Neural cell (in vitro differentiated cells): ENCODE data around the gene ZNF883. TPM values are rescaled to one million over a fixed set of nuclear protein-coding genes. Genes with fewer than 3 reads are reported as not detected.

Source experiments
- H2AFZ ChIP-seq: fragments of 200-600, 300-800 bp; sonication (generic), shearing (Covaris generic); 2 replicates; pipeline ENCODE4 v1.6.0; 2014; ENCODE audit warnings: low read depth, mild to moderate bottlenecking, antibody characterized with exemption, low read length, moderate library complexity
- H3F3A ChIP-seq: fragments of 200-600 bp; shearing (Covaris generic); 2 replicates; pipeline ENCODE4 v1.6.1; 2016; ENCODE audit warnings: mild to moderate bottlenecking, moderate library complexity, mixed read lengths, antibody characterized with exemption, low read length; ENCODE audit not compliant: insufficient read depth, poor library complexity, severe bottlenecking
- H3K27ac ChIP-seq: fragments of 200-600, 300-800 bp; sonication (generic), shearing (Covaris generic); 2 replicates; pipeline ENCODE4 v1.5.1; 2014; ENCODE audit warnings: mild to moderate bottlenecking, low read length, moderate library complexity
- H3K27me3 ChIP-seq: fragments of 300-800, 200-600 bp; sonication (generic), shearing (Covaris generic); 2 replicates; pipeline ENCODE4 v1.6.0; 2014; ENCODE audit warnings: mild to moderate bottlenecking, low read depth, low read length, moderate library complexity; ENCODE audit not compliant: insufficient read depth
- H3K36me3 ChIP-seq: fragments of 300-800, 200-600 bp; sonication (generic), shearing (Covaris generic); 2 replicates; pipeline ENCODE4 v1.5.1; 2014; ENCODE audit warnings: mild to moderate bottlenecking, antibody characterized with exemption, low read length, moderate library complexity; ENCODE audit not compliant: insufficient read depth
- H3K4me2 ChIP-seq: fragments of 300-800, 200-600 bp; sonication (generic), shearing (Covaris generic); 2 replicates; pipeline ENCODE4 v1.6.0; 2014; ENCODE audit warnings: mild to moderate bottlenecking, low read length
- H3K4me3 ChIP-seq: fragments of 300-800, 200-600 bp; sonication (generic), shearing (Covaris generic); 2 replicates; pipeline ENCODE4 v1.5.1; 2014; ENCODE audit warnings: mild to moderate bottlenecking, low read length, moderate library complexity
- H3K79me2 ChIP-seq: fragments of 200-600 bp; shearing (Covaris generic); replicated peaks from 2 replicates; pipeline ENCODE4 v1.6.0; 2014; ENCODE audit warnings: mild to moderate bottlenecking, low read length, moderate library complexity; ENCODE audit not compliant: insufficient read depth
- H3K9ac ChIP-seq: fragments of 300-800, 200-600 bp; sonication (generic), shearing (Covaris generic); 2 replicates; pipeline ENCODE4 v1.6.1; 2016; ENCODE audit warnings: mild to moderate bottlenecking, low read length, mixed read lengths
- H3K9me2 ChIP-seq: fragments of 200-600 bp; shearing (Covaris generic); 2 replicates; pipeline ENCODE4 v1.6.1; 2016; ENCODE audit warnings: mild to moderate bottlenecking, low read length, mixed read lengths; ENCODE audit not compliant: insufficient read depth
- H3K9me3 ChIP-seq: fragments of 200-600, 300-800 bp; sonication (generic), shearing (Covaris generic); 2 replicates; pipeline ENCODE4 v1.6.1; 2016; ENCODE audit warnings: mild to moderate bottlenecking, mixed run types, low read length, moderate library complexity, mixed read lengths
- H4K20me1 ChIP-seq: fragments of 200-600 bp; shearing (Covaris generic); 2 replicates; pipeline ENCODE4 v1.6.1; 2016; ENCODE audit warnings: mild to moderate bottlenecking, mixed run types; ENCODE audit not compliant: insufficient read depth
- CTCF ChIP-seq: fragments of 450-650 bp; IDR thresholded peaks from 2 replicates; pipeline ENCODE4 v1.5.1; 2014; ENCODE audit warnings: antibody characterized with exemption, mild to moderate bottlenecking, moderate library complexity; ENCODE audit not compliant: poor library complexity, severe bottlenecking
- EP300 ChIP-seq: fragments of 450-650 bp; conservative IDR thresholded peaks from 2 replicates; pipeline ENCODE4 v1.6.1; 2014; ENCODE audit warnings: antibody characterized with exemption, mild to moderate bottlenecking, moderate library complexity; ENCODE audit not compliant: poor library complexity, severe bottlenecking
- EZH2 ChIP-seq: fragments of 200-600, 300-800 bp; shearing (Covaris generic), sonication (generic); IDR thresholded peaks from 2 replicates; pipeline ENCODE4 v1.6.1; 2014; ENCODE audit warnings: antibody characterized with exemption, low read length, borderline replicate concordance, mild to moderate bottlenecking; ENCODE audit not compliant: insufficient read depth, poor library complexity, severe bottlenecking
- MXI1 ChIP-seq: fragments of 450-650 bp; conservative IDR thresholded peaks from 2 replicates; pipeline ENCODE4 v1.6.1; 2014; ENCODE audit warnings: antibody characterized with exemption, mild to moderate bottlenecking; ENCODE audit not compliant: poor library complexity, severe bottlenecking
- POLR2AphosphoS5 ChIP-seq: IDR thresholded peaks from 2 replicates; pipeline ENCODE4 v1.6.1; 2012
- RAD21 ChIP-seq: fragments of 450-650 bp; conservative IDR thresholded peaks from 2 replicates; pipeline ENCODE4 v1.6.1; 2014; ENCODE audit warnings: antibody characterized with exemption, mild to moderate bottlenecking, moderate library complexity
- REST ChIP-seq: IDR thresholded peaks from 2 replicates; pipeline ENCODE4 v1.6.1; 2012; ENCODE audit warnings: borderline replicate concordance
- SMC3 ChIP-seq: fragments of 450-650 bp; conservative IDR thresholded peaks from 2 replicates; pipeline ENCODE4 v1.6.1; 2014; ENCODE audit warnings: antibody characterized with exemption, mild to moderate bottlenecking, moderate library complexity; ENCODE audit not compliant: poor library complexity
- TAF1 ChIP-seq: IDR thresholded peaks from 2 replicates; pipeline ENCODE4 v1.6.1; 2012; ENCODE audit warnings: low read depth
- polyA plus RNA-seq: library from polyadenylated mRNA; depleted of rRNA; stranded (reverse); fragments of >200 nt; gene quantifications from 2 replicates; pipeline ENCODE4 v1.2.3, GENCODE V29; 2014

Gene ZNF883
- polyA plus RNA-seq, 1 donor from 2014 or later = 7.2 TPM

GRCh38 chr9:112997236-112997941 lies 14.6 kb downstream of the ZNF883 start:
- no peak overlapping the region for H3K4me3 ChIP-seq
- H3K9me2 ChIP-seq = no peaks in the 10 kb centered on the region
- H3K79me2 ChIP-seq = no peaks in the 10 kb centered on the region
- no peaks in the 10 kb centered on the region for H3F3A ChIP-seq
- H2AFZ ChIP-seq = no peak overlapping the region
- no peak overlapping the region for H3K27ac ChIP-seq
- no peaks in the 10 kb centered on the region for H4K20me1 ChIP-seq
- H3K36me3 ChIP-seq = peaks cover 10% of the 10 kb centered on the region
- H3K9ac ChIP-seq = no peak overlapping the region
- peaks cover 57% of the 10 kb centered on the region for H3K9me3 ChIP-seq
- H3K4me2 ChIP-seq = no peak overlapping the region
- no peaks in the 10 kb centered on the region for H3K27me3 ChIP-seq
- TF ChIP-seq RAD21 (no peak), EP300 (no peak), SMC3 (no peak)

- H3K4me2 ChIP-seq = no peak overlapping the region
- H4K20me1 ChIP-seq = no peaks in the 10 kb centered on the region
- H3F3A ChIP-seq = no peaks in the 10 kb centered on the region
- H2AFZ ChIP-seq = no peak overlapping the region
- H3K9ac ChIP-seq = no peak overlapping the region
- no peak overlapping the region for H3K27ac ChIP-seq
- no peak for TF ChIP-seq POLR2AphosphoS5
- TF ChIP-seq TAF1 = no peak
- no peak for TF ChIP-seq REST
- no peak for TF ChIP-seq SMC3
- no peak for TF ChIP-seq RAD21
- TF ChIP-seq CTCF = no peak
- no peak for TF ChIP-seq MXI1
- TF ChIP-seq EP300 = no peak
- TF ChIP-seq EZH2 = no peak
- H3K79me2 ChIP-seq = no peaks in the 10 kb centered on the region
- no peaks in the 10 kb centered on the region for H3K36me3 ChIP-seq
- no peaks in the 10 kb centered on the region for H3K27me3 ChIP-seq
- no peak overlapping the region for H3K4me3 ChIP-seq
- no peaks in the 10 kb centered on the region for H3K9me3 ChIP-seq
- no peaks in the 10 kb centered on the region for H3K9me2 ChIP-seq
Measured at GRCh38 chr9:112971415-112971814, 40.6 kb downstream of the ZNF883 start.
